SK-N-MC (cell line): ENCODE measurements around the gene GSX1.

ENCODE experiments used
- DNase-seq: peaks from one replicate; pipeline ENCODE4 v3.0.0-alpha.2; 2011; ENCODE audit warnings: low read depth, low spot score
- H3K27ac ChIP-seq: fragments of 200-600 bp; sonication (generic); 2 replicates; pipeline ENCODE4 v1.5.1; 2016; ENCODE audit warnings: mixed run types
- H3K36me3 ChIP-seq: fragments of 200-600 bp; sonication (generic); 2 replicates; pipeline ENCODE4 v1.6.1; 2017; ENCODE audit warnings: antibody characterized with exemption, low read length, mixed read lengths; ENCODE audit not compliant: insufficient read depth
- H3K4me3 ChIP-seq: fragments of 200-600 bp; sonication (generic); 2 replicates; pipeline ENCODE4 v1.5.1; 2016
- H3K9ac ChIP-seq: fragments of 200-600 bp; sonication (generic); 2 replicates; pipeline ENCODE4 v1.8.0; 2017; ENCODE audit warnings: mixed run types, mixed read lengths; ENCODE audit not compliant: insufficient read length
- H3K9me3 ChIP-seq: fragments of 200-600 bp; sonication (generic); 2 replicates; pipeline ENCODE4 v1.6.1; 2017; ENCODE audit warnings: low read depth, mild to moderate bottlenecking, antibody characterized with exemption, low read length, moderate library complexity, mixed read lengths
- EZH2 ChIP-seq: fragments of 200-600 bp; sonication (generic); IDR thresholded peaks from one replicate; pipeline ENCODE4 v1.6.1; 2017; ENCODE audit warnings: antibody characterized with exemption
- FOXP2 ChIP-seq: optimal IDR thresholded peaks from 2 replicates; pipeline ENCODE3; 2011; ENCODE audit warnings: mild to moderate bottlenecking, moderate library complexity; ENCODE audit not compliant: insufficient read depth; ENCODE audit errors: extremely low read length, control extremely low read depth
- POLR2AphosphoS5 ChIP-seq: IDR thresholded peaks from 2 replicates; pipeline ENCODE4 v1.6.1; 2012; ENCODE audit warnings: mild to moderate bottlenecking, low read depth, low read length, borderline replicate concordance

Gene GSX1

GRCh38 chr13:27822258-27822872 is 30.1 kb downstream of the GSX1 start:
- Histone ChIP-seq H3K9ac (no peak overlapping the region), H3K27ac (no peak overlapping the region), H3K4me3 (no peak overlapping the region), H3K9me3 (no peaks in the 10 kb centered on the region), H3K36me3 (no peaks in the 10 kb centered on the region)
- DNase-seq: no peak
- TF ChIP-seq POLR2AphosphoS5 (no peak), EZH2 (no peak)

GRCh38 chr13:27822873-27823311 is 30.6 kb downstream of the GSX1 start:
- TF ChIP-seq FOXP2 (no peak), POLR2AphosphoS5 (no peak), EZH2 (no peak)
- Histone ChIP-seq H3K9me3 (no peaks in the 10 kb centered on the region), H3K9ac (no peak overlapping the region), H3K36me3 (no peaks in the 10 kb centered on the region), H3K27ac (no peak overlapping the region), H3K4me3 (no peak overlapping the region)
- no peak for DNase-seq

- DNase-seq: no peak
Observed at GRCh38 chr13:27824121-27824520, 31.8 kb downstream of the GSX1 start.

GRCh38 chr13:27825072-27825471 is 32.8 kb downstream of the GSX1 start:
- no peaks in the 10 kb centered on the region for H3K9me3 ChIP-seq
- H3K4me3 ChIP-seq: no peak overlapping the region

More at GRCh38 chr13:27824121-27824520, 31.8 kb downstream of the GSX1 start:
- H3K4me3 ChIP-seq: no peak overlapping the region
- TF ChIP-seq POLR2AphosphoS5: no peak
- no peak for TF ChIP-seq FOXP2
- no peak for TF ChIP-seq EZH2
- H3K9ac ChIP-seq: no peak overlapping the region
- no peaks in the 10 kb centered on the region for H3K36me3 ChIP-seq
- H3K27ac ChIP-seq: no peak overlapping the region
- H3K9me3 ChIP-seq: no peaks in the 10 kb centered on the region

GRCh38 chr13:27826379-27827353 is 34.4 kb downstream of the GSX1 start:
- no peaks in the 10 kb centered on the region for H3K9me3 ChIP-seq
- H3K27ac ChIP-seq: no peak overlapping the region
- no peak for TF ChIP-seq EZH2
- no peak for TF ChIP-seq FOXP2
- no peak for TF ChIP-seq POLR2AphosphoS5
- DNase-seq: peak; percentile 65
- peak overlapping the region; percentile 67 for H3K4me3 ChIP-seq
- H3K36me3 ChIP-seq: no peaks in the 10 kb centered on the region
- no peak overlapping the region for H3K9ac ChIP-seq

More at GRCh38 chr13:27825072-27825471, 32.8 kb downstream of the GSX1 start:
- no peak overlapping the region for H3K9ac ChIP-seq
- TF ChIP-seq POLR2AphosphoS5 (no peak), FOXP2 (no peak), EZH2 (no peak)
- DNase-seq: no peak
- no peak overlapping the region for H3K27ac ChIP-seq
- no peaks in the 10 kb centered on the region for H3K36me3 ChIP-seq

- Histone ChIP-seq H3K36me3 (no peaks in the 10 kb centered on the region), H3K4me3 (no peak overlapping the region), H3K9me3 (no peaks in the 10 kb centered on the region), H3K9ac (no peak overlapping the region), H3K27ac (no peak overlapping the region)
- TF ChIP-seq POLR2AphosphoS5: no peak
- no peak for TF ChIP-seq EZH2
- no peak for TF ChIP-seq FOXP2
- no peak for DNase-seq
Observed at GRCh38 chr13:27827646-27828045, 35.4 kb downstream of the GSX1 start.

- no peak overlapping the region for H3K27ac ChIP-seq
- no peak overlapping the region for H3K9ac ChIP-seq
- TF ChIP-seq EZH2 (no peak), POLR2AphosphoS5 (no peak), FOXP2 (no peak)
- no peaks in the 10 kb centered on the region for H3K36me3 ChIP-seq
- no peak for DNase-seq
- H3K9me3 ChIP-seq: no peaks in the 10 kb centered on the region
- H3K4me3 ChIP-seq: 0 out of 2 replicates have a peak overlapping the region, but pooled peaks have one; percentile 36
Observed at GRCh38 chr13:27830010-27830409, 37.7 kb downstream of the GSX1 start.

- no peak for DNase-seq
- no peak overlapping the region for H3K4me3 ChIP-seq
- H3K9ac ChIP-seq: no peak overlapping the region
- TF ChIP-seq POLR2AphosphoS5 (no peak), FOXP2 (no peak), EZH2 (no peak)
- no peaks in the 10 kb centered on the region for H3K9me3 ChIP-seq
- H3K36me3 ChIP-seq: no peaks in the 10 kb centered on the region
- no peak overlapping the region for H3K27ac ChIP-seq
Observed at GRCh38 chr13:27833206-27833605, 40.9 kb downstream of the GSX1 start.
